Measurements from ENCODE around the gene ZNF581. TPM values are rescaled to one million over a fixed set of nuclear protein-coding genes. Genes with fewer than 3 reads are reported as not detected.

The ZNF581 gene
- total RNA-seq, 2 donors from 2014 or later = 6.7 to 23.8 TPM

DNA sequence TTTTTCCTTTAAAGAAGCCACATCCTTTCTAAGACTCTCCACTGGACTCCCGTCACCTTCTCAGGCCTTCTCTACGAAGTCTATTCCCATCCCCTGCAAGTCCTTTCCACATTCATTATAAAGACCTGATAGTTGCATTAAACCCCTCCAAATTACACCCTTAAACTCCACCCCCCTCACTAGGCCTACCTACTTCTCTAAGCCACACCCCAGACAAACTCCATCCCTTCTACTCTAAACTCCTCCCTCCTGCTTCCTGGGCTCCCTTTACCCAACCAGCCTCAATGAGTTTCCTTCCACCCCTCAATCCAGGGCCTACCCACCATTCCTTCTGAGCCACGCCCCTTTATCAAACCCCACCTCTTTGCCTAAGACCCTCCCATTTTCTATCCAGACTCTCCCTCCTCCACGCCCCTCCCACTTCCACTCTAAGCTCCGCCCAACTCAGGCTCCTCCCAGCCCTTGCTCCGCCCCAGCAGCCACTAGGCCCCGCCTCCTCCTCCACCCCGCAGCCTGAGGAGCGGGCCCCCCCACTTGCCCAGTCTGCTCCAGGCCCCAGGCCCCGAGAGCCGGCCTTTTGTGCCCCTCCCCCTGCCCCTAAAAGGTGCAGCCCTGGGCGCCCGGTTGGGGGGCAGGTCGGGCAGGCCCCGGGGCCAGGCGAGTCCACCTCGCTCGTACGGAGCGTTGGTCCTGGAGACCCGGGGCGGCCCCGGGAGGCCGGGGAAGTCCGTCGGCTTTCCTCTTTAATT is 44.6 kb upstream of the ZNF581 start:
- ATAC-seq (ENCODE audit: insufficient number of reproducible peaks, low FRiP score, low read depth) = peak; percentile 62
- no peaks in the 10 kb centered on the region for H3K9me3 ChIP-seq
- no peaks in the 10 kb centered on the region for H3K27me3 ChIP-seq (replicated peaks; ENCODE audit: insufficient read depth)
- TF ChIP-seq, protein P1, sequence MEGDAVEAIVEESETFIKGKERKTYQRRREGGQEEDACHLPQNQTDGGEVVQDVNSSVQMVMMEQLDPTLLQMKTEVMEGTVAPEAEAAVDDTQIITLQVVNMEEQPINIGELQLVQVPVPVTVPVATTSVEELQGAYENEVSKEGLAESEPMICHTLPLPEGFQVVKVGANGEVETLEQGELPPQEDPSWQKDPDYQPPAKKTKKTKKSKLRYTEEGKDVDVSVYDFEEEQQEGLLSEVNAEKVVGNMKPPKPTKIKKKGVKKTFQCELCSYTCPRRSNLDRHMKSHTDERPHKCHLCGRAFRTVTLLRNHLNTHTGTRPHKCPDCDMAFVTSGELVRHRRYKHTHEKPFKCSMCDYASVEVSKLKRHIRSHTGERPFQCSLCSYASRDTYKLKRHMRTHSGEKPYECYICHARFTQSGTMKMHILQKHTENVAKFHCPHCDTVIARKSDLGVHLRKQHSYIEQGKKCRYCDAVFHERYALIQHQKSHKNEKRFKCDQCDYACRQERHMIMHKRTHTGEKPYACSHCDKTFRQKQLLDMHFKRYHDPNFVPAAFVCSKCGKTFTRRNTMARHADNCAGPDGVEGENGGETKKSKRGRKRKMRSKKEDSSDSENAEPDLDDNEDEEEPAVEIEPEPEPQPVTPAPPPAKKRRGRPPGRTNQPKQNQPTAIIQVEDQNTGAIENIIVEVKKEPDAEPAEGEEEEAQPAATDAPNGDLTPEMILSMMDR (IDR thresholded peaks at IDR 0.05) = no peak
- DNase-seq (ENCODE audit: low spot score) = peak; percentile 85
- peaks cover 12% of the 10 kb centered on the region for H3K36me3 ChIP-seq
- peak overlapping the region; percentile 97 for H3K4me3 ChIP-seq
- peak overlapping the region; percentile 94 to 98 for H3K27ac ChIP-seq
- H3K4me1 ChIP-seq (ENCODE audit: control insufficient read depth in 1 of 2, low read depth in 2 of 2) = peaks cover 0 to 19% of the 10 kb centered on the region in 2 donors

DNA sequence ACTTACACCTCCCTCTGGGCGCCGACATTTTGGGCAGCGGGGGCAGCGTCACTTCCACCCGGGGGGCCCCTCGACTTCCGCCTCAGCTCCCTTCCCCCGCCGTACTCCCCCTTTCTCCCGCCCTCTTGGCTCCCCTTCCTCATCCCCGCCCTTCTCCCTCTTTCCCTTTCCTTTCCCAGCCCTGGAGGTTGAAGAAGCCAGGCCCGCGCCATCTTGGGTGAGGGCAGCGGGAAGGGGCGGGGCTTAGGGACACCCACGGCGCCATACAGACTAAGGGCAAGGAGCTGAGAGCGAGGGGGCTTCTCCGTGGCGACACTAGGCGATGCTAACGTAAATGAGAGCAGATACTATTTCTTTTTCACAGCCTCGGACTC is 44.0 kb upstream of the ZNF581 start, which contains the start of gene FIZ1:
Gene FIZ1, minus strand, starts transcription at position 50 of the 374 bp plus-strand sequence. CDS start 1,652 bp downstream, outside the sequence.
- Histone ChIP-seq H3K27me3 (replicated peaks; ENCODE audit: insufficient read depth) (no peaks in the 10 kb centered on the region), H3K4me1 (ENCODE audit: control insufficient read depth in 1 of 2, low read depth in 2 of 2) (peaks cover 4 to 24% of the 10 kb centered on the region in 2 donors), H3K36me3 (peaks cover 12% of the 10 kb centered on the region), H3K27ac (peak within 1 kb of the TSS; percentile 94 to 98), H3K4me3 (peak within 1 kb of the TSS; percentile 97), H3K9me3 (no peaks in the 10 kb centered on the region)
- TF ChIP-seq, protein P1 (IDR thresholded peaks at IDR 0.05) = no peak
- DNase-seq (ENCODE audit: low spot score) (peak; percentile 97), ATAC-seq (ENCODE audit: insufficient number of reproducible peaks, low FRiP score, low read depth) (peak; percentile 88)

DNA sequence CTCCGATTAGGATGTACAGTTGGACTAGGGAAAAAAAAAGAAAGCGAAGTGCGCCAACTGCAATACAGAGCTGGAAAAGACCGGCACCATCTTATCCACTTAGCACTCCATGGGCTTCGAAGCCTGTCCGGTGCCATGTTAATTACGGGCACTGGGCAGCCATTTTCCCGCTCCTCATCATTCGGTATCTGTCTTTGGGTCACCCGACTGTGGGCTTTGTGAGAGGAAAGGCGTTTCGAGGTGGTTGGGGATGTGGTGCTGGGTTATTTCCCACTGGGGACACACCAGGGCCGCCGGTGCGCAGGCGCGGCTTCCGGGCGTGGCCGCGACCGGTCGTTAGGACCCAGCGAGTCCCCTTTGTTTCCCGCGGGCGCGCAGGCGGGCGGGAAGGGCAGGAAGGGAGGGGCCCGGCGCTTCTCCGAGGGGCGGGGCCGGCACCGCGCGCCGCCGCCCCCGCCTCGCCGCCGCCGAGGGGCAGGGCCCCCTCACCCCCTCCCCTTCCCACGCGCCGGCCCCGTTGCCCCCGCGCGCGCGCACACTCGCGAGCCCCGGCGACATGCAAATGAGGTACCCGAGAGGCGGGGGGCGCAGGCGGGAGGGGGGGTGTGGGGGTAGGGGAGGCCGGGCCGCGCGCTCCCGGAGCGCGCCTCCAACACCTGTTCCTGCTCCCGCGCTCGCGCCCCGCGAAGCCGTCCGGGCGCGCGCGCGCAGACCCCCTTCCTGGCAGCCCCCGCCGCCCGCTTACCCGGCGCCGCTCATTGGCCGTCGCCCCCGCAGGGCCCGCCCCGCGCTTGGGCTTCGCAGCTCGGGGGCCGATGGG is 43.4 kb upstream of the ZNF581 start, which contains the start of gene ZNF524:
Gene ZNF524, plus strand, starts transcription at position 447 of the 820 bp plus-strand sequence. CDS start 1,825 bp downstream, outside the sequence.
- H3K36me3 ChIP-seq = peaks cover 12% of the 10 kb centered on the region
- H3K9me3 ChIP-seq = no peaks in the 10 kb centered on the region
- ATAC-seq (ENCODE audit: insufficient number of reproducible peaks, low FRiP score, low read depth) = peak; percentile 56
- H3K27me3 ChIP-seq (replicated peaks; ENCODE audit: insufficient read depth) = no peaks in the 10 kb centered on the region
- H3K27ac ChIP-seq = peak within 1 kb of the TSS; percentile 94 to 98
- H3K4me1 ChIP-seq (ENCODE audit: control insufficient read depth in 1 of 2, low read depth in 2 of 2) = peaks cover 8 to 29% of the 10 kb centered on the region in 2 donors
- DNase-seq (ENCODE audit: low spot score) = peak; percentile 70
- TF ChIP-seq, protein P1 (IDR thresholded peaks at IDR 0.05) = no peak
- peak within 1 kb of the TSS; percentile 97 for H3K4me3 ChIP-seq

DNA sequence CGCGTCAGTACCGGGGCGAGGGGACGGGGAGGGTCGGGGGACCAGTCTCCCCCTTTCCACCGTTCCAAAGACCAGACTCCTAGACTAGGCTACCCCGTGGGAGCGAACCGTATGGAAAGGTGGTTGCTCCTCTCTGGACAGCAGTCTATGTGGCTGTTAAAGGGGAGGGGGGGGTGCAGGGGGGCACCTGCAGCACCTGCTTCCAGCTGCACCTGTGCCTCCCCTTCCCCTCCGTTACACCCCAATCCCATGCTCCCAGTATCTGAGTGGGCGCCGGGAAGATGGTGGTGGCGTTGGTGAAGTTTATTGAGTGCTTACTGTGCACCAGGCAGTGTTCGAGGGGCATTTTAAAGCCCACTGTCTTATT is 42.8 kb upstream of the ZNF581 start:
- TF ChIP-seq, protein P1 (IDR thresholded peaks at IDR 0.05) = no peak
- no peaks in the 10 kb centered on the region for H3K9me3 ChIP-seq
- H3K27ac ChIP-seq = peak overlapping the region; percentile 94 to 98
- ATAC-seq (ENCODE audit: insufficient number of reproducible peaks, low FRiP score, low read depth) (no peak), DNase-seq (ENCODE audit: low spot score) (no peak)
- peaks cover 8 to 29% of the 10 kb centered on the region in 2 donors for H3K4me1 ChIP-seq (ENCODE audit: control insufficient read depth in 1 of 2, low read depth in 2 of 2)
- peaks cover 12% of the 10 kb centered on the region for H3K36me3 ChIP-seq
- H3K4me3 ChIP-seq = peak overlapping the region; percentile 97
- no peaks in the 10 kb centered on the region for H3K27me3 ChIP-seq (replicated peaks; ENCODE audit: insufficient read depth)

DNA sequence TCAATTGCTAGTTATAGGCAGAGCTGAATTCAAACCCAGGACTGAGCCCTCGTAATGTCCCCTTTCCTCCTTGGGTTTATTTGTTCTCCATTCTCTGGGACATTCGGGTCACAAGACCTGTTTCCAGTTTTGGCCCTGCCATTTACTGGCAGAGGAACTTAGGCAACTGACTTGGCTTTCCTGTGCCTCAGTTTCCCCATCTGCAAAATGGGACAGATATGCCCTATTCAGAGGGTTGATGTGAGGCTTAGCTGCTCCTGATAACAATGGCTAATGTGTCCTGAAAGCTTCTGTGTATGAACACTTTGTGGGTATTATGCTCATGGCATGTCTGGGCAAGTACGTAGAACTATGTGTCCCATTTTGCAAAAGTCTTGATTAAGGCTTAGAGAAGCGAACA is 42.4 kb upstream of the ZNF581 start:
- Histone ChIP-seq H3K27me3 (replicated peaks; ENCODE audit: insufficient read depth) (no peaks in the 10 kb centered on the region), H3K9me3 (no peaks in the 10 kb centered on the region), H3K4me1 (ENCODE audit: control insufficient read depth in 1 of 2, low read depth in 2 of 2) (peaks cover 8 to 31% of the 10 kb centered on the region in 2 donors), H3K36me3 (peaks cover 12% of the 10 kb centered on the region), H3K27ac (peak overlapping the region; percentile 94 to 98), H3K4me3 (peak overlapping the region; percentile 97)
- DNase-seq (ENCODE audit: low spot score) = no peak
- no peak for ATAC-seq (ENCODE audit: insufficient number of reproducible peaks, low FRiP score, low read depth)
- TF ChIP-seq, protein P1 (IDR thresholded peaks at IDR 0.05) = no peak

Measured in thoracic aorta (tissue), 2 donors.